D721Med (cell line): ENCODE results near the gene C1RL.
A peak's percentile ranks its signal among the peaks of the same experiment; 100 is the strongest.

Experiments used
- DNase-seq: peaks from one replicate; pipeline ENCODE4 v3.0.0; 2011; ENCODE audit warnings: low spot score; ENCODE audit not compliant: insufficient read length
- FAIRE-seq: peaks from 2 replicates; lab custom pipeline; 2011; peaks lifted over from hg19 to GRCh38; lab: Jason Lieb, UNC
- CTCF ChIP-seq: IDR thresholded peaks from 2 replicates; pipeline ENCODE4 v1.5.1; 2012; ENCODE audit warnings: mild to moderate bottlenecking, control low read depth; ENCODE audit not compliant: insufficient read depth; ENCODE audit errors: missing control alignments

C1RL gene

GRCh38 chr12:7081037-7081436, 28.0 kb downstream of the C1RL start:
- no peak for TF ChIP-seq CTCF
- no peak for DNase-seq
- no peak for FAIRE-seq

- no peak for TF ChIP-seq CTCF
- no peak for DNase-seq
- no peak for FAIRE-seq
Measured at GRCh38 chr12:7079826-7080125, 29.2 kb downstream of the C1RL start.

- DNase-seq (no peak), FAIRE-seq (no peak)
- TF ChIP-seq CTCF: peak; percentile 19
Measured at GRCh38 chr12:7078163-7078562, 30.9 kb downstream of the C1RL start.

GRCh38 chr12:7076493-7076892, 32.5 kb downstream of the C1RL start:
- DNase-seq (no peak), FAIRE-seq (no peak)
- TF ChIP-seq CTCF: no peak

GRCh38 chr12:7075939-7076338, 33.1 kb downstream of the C1RL start:
- no peak for TF ChIP-seq CTCF
- DNase-seq (no peak), FAIRE-seq (no peak)

- DNase-seq: no peak
- FAIRE-seq: no peak
- TF ChIP-seq CTCF: no peak
Measured at GRCh38 chr12:7075518-7075917, 33.5 kb downstream of the C1RL start.

- FAIRE-seq (no peak), DNase-seq (no peak)
- TF ChIP-seq CTCF: no peak
Measured at GRCh38 chr12:7073946-7074345, 35.1 kb downstream of the C1RL start.
